Measurements from ENCODE around the gene DCP2.

DCP2 gene

DNA sequence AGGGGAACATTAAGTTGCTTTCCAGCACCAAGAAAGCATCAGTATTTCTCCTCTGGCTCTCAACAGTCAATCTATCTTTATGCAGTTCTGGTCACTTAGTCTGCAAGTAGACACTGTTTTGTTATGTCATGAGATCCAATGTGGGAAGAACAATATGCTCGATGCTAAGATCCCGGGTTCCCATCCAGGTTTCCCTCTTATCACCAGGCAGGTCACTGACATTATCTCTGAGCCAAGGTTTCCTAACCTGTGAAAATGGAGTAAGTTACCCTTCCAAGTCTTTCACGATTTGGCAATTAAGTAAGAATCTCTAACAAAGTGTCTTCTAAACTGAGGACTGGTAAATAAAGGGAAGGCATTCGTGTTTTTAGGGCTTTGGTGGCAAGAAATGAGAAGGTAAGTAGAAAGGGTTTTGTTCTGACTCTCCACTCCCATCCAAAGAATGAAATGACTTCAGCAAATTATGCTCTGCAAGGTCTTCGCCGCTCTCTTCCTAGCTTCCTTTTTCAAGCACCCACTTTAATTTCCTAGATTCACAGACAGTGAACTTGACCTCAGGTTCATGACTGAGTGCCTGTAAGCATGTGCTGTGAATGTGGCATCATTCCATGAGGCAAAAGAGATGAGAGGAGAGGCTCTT, 86.4 kb downstream of the DCP2 start:
- H3K4me3 ChIP-seq: no peak overlapping the region
- DNase-seq (ENCODE audit: low spot score in 2 of 2): no peak
- no peaks in the 10 kb centered on the region for H3K9me3 ChIP-seq
- H3K36me3 ChIP-seq (replicated peaks): no peaks in the 10 kb centered on the region; the same call in 1 of the 2 replicates
- H3K4me1 ChIP-seq: peaks cover 12% of the 10 kb centered on the region
- no peaks in the 10 kb centered on the region for H3K27me3 ChIP-seq (ENCODE audit: low read depth)
- in situ Hi-C loops (cut with MboI; ENCODE audit: low sequenced_read_pairs): no loop called here

GRCh38 chr5:113063927-113064326, 87.3 kb downstream of the DCP2 start:
- H3K36me3 ChIP-seq (replicated peaks): peaks cover 5% of the 10 kb centered on the region
- in situ Hi-C loops (cut with MboI; ENCODE audit: low sequenced_read_pairs): no loop called here
- H3K9me3 ChIP-seq: no peaks in the 10 kb centered on the region
- no peak overlapping the region for H3K4me3 ChIP-seq
- peaks cover 9% of the 10 kb centered on the region for H3K4me1 ChIP-seq
- H3K27me3 ChIP-seq (ENCODE audit: low read depth): no peaks in the 10 kb centered on the region
- DNase-seq (ENCODE audit: low spot score in 2 of 2): no peak

DNA sequence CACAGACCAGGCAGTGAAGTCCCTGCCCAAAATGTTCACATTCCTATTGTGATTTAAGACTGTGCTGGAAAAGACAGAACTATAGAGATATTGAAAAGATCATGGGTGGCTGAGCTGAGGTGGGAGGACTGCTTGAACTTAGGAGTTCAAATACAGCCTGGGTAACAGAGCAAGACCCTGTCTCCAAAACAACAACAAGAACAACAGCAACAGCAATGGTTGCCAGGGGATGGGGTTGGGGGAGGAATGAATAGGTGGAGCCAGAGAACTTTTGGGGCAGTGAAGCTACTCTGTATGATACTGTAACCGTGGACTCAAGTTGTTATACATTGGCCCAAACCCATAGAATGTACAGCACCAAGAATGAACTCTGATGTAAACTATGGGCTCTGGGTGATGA, 88.2 kb downstream of the DCP2 start:
- H3K36me3 ChIP-seq (replicated peaks): peaks cover 6% of the 10 kb centered on the region
- H3K9me3 ChIP-seq: no peaks in the 10 kb centered on the region
- H3K27me3 ChIP-seq (ENCODE audit: low read depth): no peaks in the 10 kb centered on the region
- peaks cover 2% of the 10 kb centered on the region; the same call in 1 of the 2 replicates for H3K4me1 ChIP-seq
- no peak for DNase-seq (ENCODE audit: low spot score in 2 of 2)
- in situ Hi-C loops (cut with MboI; ENCODE audit: low sequenced_read_pairs): no loop called here
- H3K4me3 ChIP-seq: no peak overlapping the region

- Histone ChIP-seq H3K4me3 (no peak overlapping the region), H3K27me3 (ENCODE audit: low read depth) (no peaks in the 10 kb centered on the region), H3K36me3 (replicated peaks) (peaks cover 6% of the 10 kb centered on the region), H3K4me1 (peaks cover 10% of the 10 kb centered on the region), H3K9me3 (no peaks in the 10 kb centered on the region)
- in situ Hi-C loops (cut with MboI; ENCODE audit: low sequenced_read_pairs): no loop called here
- no peak for DNase-seq (ENCODE audit: low spot score in 2 of 2)
Measured at GRCh38 chr5:113065626-113066025, 89.0 kb downstream of the DCP2 start.

DNA sequence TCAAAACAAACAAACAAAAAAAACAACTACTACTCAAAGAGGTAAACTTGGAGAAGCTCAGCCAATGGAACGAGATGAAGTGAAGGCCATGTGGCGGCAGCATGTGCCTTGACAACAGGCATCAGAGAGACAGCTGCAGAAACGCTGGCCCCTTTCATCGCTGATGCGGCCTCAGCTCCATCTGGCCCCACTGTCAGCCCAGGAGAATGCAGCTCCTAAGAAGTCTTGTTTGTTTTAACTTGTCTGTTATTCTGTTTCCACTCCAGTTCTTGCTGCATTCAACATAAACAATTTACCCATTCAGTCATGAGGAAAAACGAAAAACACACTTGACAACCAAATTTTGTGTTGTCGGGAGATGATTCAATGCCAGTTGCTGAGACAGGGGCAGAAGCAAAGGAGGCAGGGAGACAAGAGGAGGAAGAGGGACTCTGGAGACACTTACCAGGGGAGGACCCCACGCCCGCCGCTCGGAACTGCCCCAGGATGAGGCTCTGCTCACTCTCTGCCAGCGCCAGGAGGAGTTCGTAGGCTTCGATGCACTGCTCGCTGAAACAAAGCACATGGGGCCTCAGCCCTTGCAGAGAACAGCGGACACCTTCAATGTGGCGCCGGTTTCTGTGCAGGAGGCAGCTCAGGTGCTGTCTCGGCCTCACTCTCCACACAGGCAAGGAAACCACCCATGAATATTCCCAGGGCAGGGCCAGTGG, 91.2 kb downstream of the DCP2 start:
- H3K4me1 ChIP-seq: peaks cover 14% of the 10 kb centered on the region
- peaks cover 6% of the 10 kb centered on the region for H3K36me3 ChIP-seq (replicated peaks)
- H3K9me3 ChIP-seq: no peaks in the 10 kb centered on the region
- H3K27me3 ChIP-seq (ENCODE audit: low read depth): no peaks in the 10 kb centered on the region
- no peak for DNase-seq (ENCODE audit: low spot score in 2 of 2)
- in situ Hi-C loops (cut with MboI; ENCODE audit: low sequenced_read_pairs): no loop called here
- H3K4me3 ChIP-seq: no peak overlapping the region

DNA sequence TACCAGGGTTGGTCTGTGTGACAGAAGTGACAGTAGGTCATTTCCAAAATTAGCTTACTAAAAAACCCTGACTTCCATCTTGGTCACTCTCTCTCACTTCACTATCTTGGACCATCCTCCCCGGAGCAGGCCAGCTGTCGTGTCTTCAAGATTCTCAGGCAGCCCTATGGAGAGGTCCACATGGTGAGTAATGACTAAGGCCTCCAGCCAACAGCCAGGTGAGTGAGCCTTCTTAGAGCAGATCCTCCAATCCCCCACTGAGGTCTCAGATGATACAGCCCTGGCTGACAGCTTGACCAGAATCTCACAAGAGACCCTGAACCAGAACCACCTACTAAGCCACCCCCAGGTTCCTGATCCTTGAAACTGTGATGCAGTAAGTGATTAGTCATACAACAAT, 92.0 kb downstream of the DCP2 start:
- H3K9me3 ChIP-seq: no peaks in the 10 kb centered on the region
- DNase-seq (ENCODE audit: low spot score in 2 of 2): no peak
- in situ Hi-C loops (cut with MboI; ENCODE audit: low sequenced_read_pairs): no loop called here
- H3K27me3 ChIP-seq (ENCODE audit: low read depth): no peaks in the 10 kb centered on the region
- H3K36me3 ChIP-seq (replicated peaks): peaks cover 6% of the 10 kb centered on the region
- peaks cover 14% of the 10 kb centered on the region for H3K4me1 ChIP-seq
- H3K4me3 ChIP-seq: no peak overlapping the region

Measured in HAP-1 (cell line).